Measurements from ENCODE around the gene SYNE4. TPM values are rescaled to one million over a fixed set of nuclear protein-coding genes. Genes with fewer than 3 reads are reported as not detected.

SYNE4 gene
- total and polyA plus RNA-seq, 2 donors (not counting 3 experiments of a cell fraction or from before 2014, with no cell fraction given): 0.46 to 0.62 TPM

DNA sequence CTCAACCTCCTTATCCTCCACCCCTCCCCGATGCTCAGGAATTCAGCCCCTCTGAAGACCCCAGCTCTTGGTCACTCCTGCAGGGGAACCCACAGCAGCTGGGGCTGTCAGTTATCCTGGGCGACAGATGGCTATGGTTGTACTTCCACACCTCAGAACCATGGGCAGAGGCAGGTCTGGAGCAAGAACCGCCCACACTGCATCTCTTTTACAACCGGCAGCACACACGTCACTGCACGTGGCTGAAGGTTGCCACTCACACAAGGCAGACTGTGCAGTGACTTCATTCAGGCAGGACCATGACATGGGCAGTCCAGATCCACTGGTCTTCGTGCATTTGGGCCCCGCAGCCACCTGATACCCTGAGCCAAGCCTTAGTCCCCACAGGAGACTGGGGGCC lies 35.1 kb downstream of the SYNE4 start:
- no peak overlapping the region for H3K4me3 ChIP-seq (replicated peaks in 1 of 3; ENCODE audit: insufficient read depth in 1 of 3, low read depth in 1 of 3, low read length in 3 of 3)
- no peaks in the 10 kb centered on the region for H3K9me3 ChIP-seq (replicated peaks; ENCODE audit: control insufficient read depth, insufficient read depth, low read length)
- peaks cover 0 to 2% of the 10 kb centered on the region in 2 experiments for H3K27me3 ChIP-seq (ENCODE audit: control insufficient read depth in 2 of 2, insufficient read depth in 2 of 2, low read length in 2 of 2)
- FAIRE-seq (no peak), DNase-seq (ENCODE audit: low read depth, low spot score) (no peak)
- no peaks in the 10 kb centered on the region for H3K79me2 ChIP-seq (ENCODE audit: control insufficient read depth, insufficient read depth, low read length)
- H3K9me1 ChIP-seq (replicated peaks; ENCODE audit: control insufficient read depth, extremely low read depth, insufficient read depth, low read length): no peaks in the 10 kb centered on the region
- ChIA-PET CTCF (no interaction called here), POLR2A (no interaction called here)
- TF ChIP-seq FOS (IDR thresholded peaks at IDR 0.05; ENCODE audit: borderline replicate concordance, insufficient read depth, low read length): no peak
- no peak for TF ChIP-seq POLR2AphosphoS5 (IDR thresholded peaks at IDR 0.05; ENCODE audit: insufficient read depth, low read depth, low read length)
- no peak for TF ChIP-seq GATA2 (IDR thresholded peaks at IDR 0.05; ENCODE audit: insufficient read depth, insufficient read length, low read depth, low read length)
- no peak for TF ChIP-seq JUN (IDR thresholded peaks at IDR 0.05; ENCODE audit: borderline replicate concordance, insufficient read depth, insufficient read length, low read depth)
- BruUV-seq (replicated peaks): no TSS peak
- intact Hi-C loops (cut with micrococcal nuclease): no loop called here
- no peaks in the 10 kb centered on the region for H3K4me1 ChIP-seq (ENCODE audit: control insufficient read depth, extremely low read depth, insufficient read depth, low read length)
- H2AFZ ChIP-seq (ENCODE audit: low read depth, low read length): no peak overlapping the region
- no peaks in the 10 kb centered on the region for H4K20me1 ChIP-seq (replicated peaks; ENCODE audit: control insufficient read depth, extremely low read depth, insufficient read depth, low read length)
- no peak overlapping the region for H3K9ac ChIP-seq (replicated peaks; ENCODE audit: extremely low read depth, insufficient read depth, low read length)
- dilution Hi-C loops (cut with MboI; ENCODE audit: extremely low pct_ligation_motif_present, low sequenced_read_pairs): no loop called here
- no peaks in the 10 kb centered on the region for H3K36me3 ChIP-seq (ENCODE audit: control insufficient read depth in 2 of 2, extremely low read depth in 1 of 2, insufficient read depth in 2 of 2, low read length in 2 of 2)
- H3K27ac ChIP-seq (ENCODE audit: insufficient read depth, low read depth, low read length): no peak overlapping the region
- no peak overlapping the region for H3K4me2 ChIP-seq (ENCODE audit: insufficient read depth, low read length)

DNA sequence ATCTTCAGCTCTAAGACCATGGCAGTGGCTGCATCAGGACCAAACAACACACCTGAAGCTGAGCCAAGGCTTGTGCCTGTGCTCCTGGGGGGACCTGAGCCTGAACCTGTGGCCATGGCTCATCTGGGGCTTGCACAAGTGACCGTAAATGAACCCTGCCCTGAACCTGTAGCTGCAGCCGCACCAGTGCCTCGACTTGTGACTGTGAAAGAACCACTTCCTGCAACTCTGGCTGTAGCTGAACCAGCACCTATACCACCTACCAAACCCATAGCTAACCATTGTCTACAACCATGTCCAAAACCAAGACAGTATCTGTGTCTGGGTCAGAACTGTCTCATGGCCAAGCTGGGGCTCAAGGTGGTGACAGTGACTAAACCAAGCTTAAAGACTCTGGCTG lies 41.8 kb downstream of the SYNE4 start:
- no TSS peak for BruUV-seq (replicated peaks)
- no peak for DNase-seq (ENCODE audit: low read depth, low spot score)
- Histone ChIP-seq H3K4me3 (replicated peaks in 1 of 3; ENCODE audit: insufficient read depth in 1 of 3, low read depth in 1 of 3, low read length in 3 of 3) (no peak overlapping the region), H4K20me1 (replicated peaks; ENCODE audit: control insufficient read depth, extremely low read depth, insufficient read depth, low read length) (no peaks in the 10 kb centered on the region), H3K9me1 (replicated peaks; ENCODE audit: control insufficient read depth, extremely low read depth, insufficient read depth, low read length) (no peaks in the 10 kb centered on the region), H3K27me3 (ENCODE audit: control insufficient read depth in 2 of 2, insufficient read depth in 2 of 2, low read length in 2 of 2) (peaks cover 0 to 2% of the 10 kb centered on the region in 2 experiments), H3K36me3 (ENCODE audit: control insufficient read depth in 2 of 2, extremely low read depth in 1 of 2, insufficient read depth in 2 of 2, low read length in 2 of 2) (no peaks in the 10 kb centered on the region), H2AFZ (ENCODE audit: low read depth, low read length) (no peak overlapping the region), H3K27ac (ENCODE audit: insufficient read depth, low read depth, low read length) (no peak overlapping the region), H3K79me2 (ENCODE audit: control insufficient read depth, insufficient read depth, low read length) (no peaks in the 10 kb centered on the region), H3K9ac (replicated peaks; ENCODE audit: extremely low read depth, insufficient read depth, low read length) (no peak overlapping the region), H3K4me2 (ENCODE audit: insufficient read depth, low read length) (no peak overlapping the region), H3K4me1 (ENCODE audit: control insufficient read depth, extremely low read depth, insufficient read depth, low read length) (no peaks in the 10 kb centered on the region), H3K9me3 (replicated peaks; ENCODE audit: control insufficient read depth, insufficient read depth, low read length) (no peaks in the 10 kb centered on the region)
- dilution Hi-C loops (cut with MboI; ENCODE audit: extremely low pct_ligation_motif_present, low sequenced_read_pairs) (no loop called here), intact Hi-C loops (cut with micrococcal nuclease) (no loop called here)
- TF ChIP-seq MYC (IDR thresholded peaks at IDR 0.05; ENCODE audit: low read depth, low read length) (no peak), FOS (IDR thresholded peaks at IDR 0.05; ENCODE audit: borderline replicate concordance, insufficient read depth, low read length) (no peak), EZH2 (IDR thresholded peaks at IDR 0.05; ENCODE audit: borderline replicate concordance, low read depth, low read length, severe bottlenecking) (no peak)
- ChIA-PET CTCF (interaction anchor here (1.4 kb wide), 1 partner anchor 9 kb away, joined by 4 read pairs; no protein-coding TSS in a partner anchor), POLR2A (no interaction called here)
- no peak for FAIRE-seq

Data from endothelial cell of umbilical vein (primary cell).